HUES64 (cell line): ENCODE data around the gene PDGFRB.

Experiments
- H3K27ac ChIP-seq: 2 replicates; pipeline ENCODE4 v1.7.0; 2013; ENCODE audit warnings: low read depth, low read length, inconsistent platforms
- H3K27me3 ChIP-seq: 2 replicates; pipeline ENCODE4 v1.6.1; 2013; ENCODE audit warnings: mild to moderate bottlenecking, low read length; ENCODE audit not compliant: insufficient read depth
- H3K36me3 ChIP-seq: 2 replicates; pipeline ENCODE4 v1.6.1; 2013; ENCODE audit warnings: mild to moderate bottlenecking, low read length; ENCODE audit not compliant: insufficient read depth
- H3K4me1 ChIP-seq: 2 replicates; pipeline ENCODE4 v1.6.1; 2013; ENCODE audit warnings: mild to moderate bottlenecking, low read length, moderate library complexity; ENCODE audit not compliant: insufficient read depth
- H3K4me3 ChIP-seq: 2 replicates; pipeline ENCODE4 v1.5.1; 2013; ENCODE audit warnings: mild to moderate bottlenecking, low read length, moderate library complexity
- H3K9ac ChIP-seq: 2 replicates; pipeline ENCODE4 v1.6.1; 2013; ENCODE audit warnings: mild to moderate bottlenecking, low read depth, low read length
- H3K9me3 ChIP-seq: 2 replicates; pipeline ENCODE4 v1.6.1; 2013; ENCODE audit warnings: low read depth, low read length; ENCODE audit not compliant: insufficient read depth
- WGBS: fragments of 150-250, 120-280 bp; methylation state at CpG from one replicate; pipeline ENCODE4 v1.1.7; 2013; ENCODE audit warnings: missing lambda C conversion rate; 5-methylcytosine and 5-hydroxymethylcytosine counted together

PDGFRB gene

GRCh38 chr5:150136305-150137167, 19.1 kb downstream of the PDGFRB start:
- 66% methylated on average over 16 of the region's 16 CpGs for WGBS
- Histone ChIP-seq H3K27ac (no peak overlapping the region), H3K36me3 (no peaks in the 10 kb centered on the region), H3K27me3 (peaks cover 11% of the 10 kb centered on the region), H3K9me3 (no peaks in the 10 kb centered on the region), H3K4me3 (no peak overlapping the region), H3K9ac (no peak overlapping the region), H3K4me1 (peaks cover 41% of the 10 kb centered on the region)

GRCh38 chr5:150135557-150136304, 19.9 kb downstream of the PDGFRB start:
- H3K9me3 ChIP-seq = no peaks in the 10 kb centered on the region
- no peak overlapping the region for H3K27ac ChIP-seq
- peaks cover 48% of the 10 kb centered on the region for H3K4me1 ChIP-seq
- H3K9ac ChIP-seq = no peak overlapping the region
- no peaks in the 10 kb centered on the region for H3K36me3 ChIP-seq
- WGBS = 88% methylated on average over 21 of the region's 21 CpGs
- peaks cover 13% of the 10 kb centered on the region for H3K27me3 ChIP-seq
- H3K4me3 ChIP-seq = no peak overlapping the region

GRCh38 chr5:150134198-150134588, 21.5 kb downstream of the PDGFRB start:
- Histone ChIP-seq H3K27ac (no peak overlapping the region), H3K9ac (no peak overlapping the region), H3K27me3 (peaks cover 13% of the 10 kb centered on the region), H3K4me3 (no peak overlapping the region), H3K36me3 (no peaks in the 10 kb centered on the region; the same call in 1 of the 2 replicates), H3K9me3 (no peaks in the 10 kb centered on the region), H3K4me1 (peaks cover 46% of the 10 kb centered on the region)
- 91% methylated on average over 7 of the region's 7 CpGs for WGBS

- H3K9ac ChIP-seq = no peak overlapping the region
- H3K36me3 ChIP-seq = no peaks in the 10 kb centered on the region; the same call in 1 of the 2 replicates
- H3K27me3 ChIP-seq = peaks cover 13% of the 10 kb centered on the region
- peaks cover 41% of the 10 kb centered on the region for H3K4me1 ChIP-seq
- whole genome bisulfite sequencing = 92% methylated on average over 16 of the region's 16 CpGs
- no peaks in the 10 kb centered on the region for H3K9me3 ChIP-seq
- no peak overlapping the region for H3K4me3 ChIP-seq
- H3K27ac ChIP-seq = no peak overlapping the region
Measured at GRCh38 chr5:150133581-150134197, 22.0 kb downstream of the PDGFRB start.

GRCh38 chr5:150132740-150133139, 22.9 kb downstream of the PDGFRB start:
- H3K36me3 ChIP-seq = no peaks in the 10 kb centered on the region; the same call in 1 of the 2 replicates
- peaks cover 13% of the 10 kb centered on the region for H3K27me3 ChIP-seq
- 88% methylated on average over 22 of the region's 22 CpGs for WGBS
- no peak overlapping the region for H3K9ac ChIP-seq
- no peak overlapping the region for H3K27ac ChIP-seq
- no peak overlapping the region for H3K4me3 ChIP-seq
- H3K9me3 ChIP-seq = no peaks in the 10 kb centered on the region
- H3K4me1 ChIP-seq = peaks cover 32% of the 10 kb centered on the region

GRCh38 chr5:150131978-150132694, 23.5 kb downstream of the PDGFRB start:
- Histone ChIP-seq H3K27me3 (peaks cover 13% of the 10 kb centered on the region), H3K36me3 (no peaks in the 10 kb centered on the region; the same call in 1 of the 2 replicates), H3K9me3 (no peaks in the 10 kb centered on the region), H3K4me1 (peaks cover 27% of the 10 kb centered on the region), H3K9ac (no peak overlapping the region), H3K27ac (no peak overlapping the region), H3K4me3 (no peak overlapping the region)
- WGBS = 80% methylated on average over 12 of the region's 12 CpGs

GRCh38 chr5:150131461-150131860, 24.2 kb downstream of the PDGFRB start:
- Histone ChIP-seq H3K9ac (no peak overlapping the region), H3K36me3 (no peaks in the 10 kb centered on the region; the same call in 1 of the 2 replicates), H3K4me1 (peaks cover 21% of the 10 kb centered on the region), H3K27ac (no peak overlapping the region), H3K9me3 (no peaks in the 10 kb centered on the region), H3K4me3 (no peak overlapping the region), H3K27me3 (peaks cover 13% of the 10 kb centered on the region)
- WGBS = 51% methylated on average over 4 of the region's 4 CpGs

GRCh38 chr5:150130493-150130922, 25.1 kb downstream of the PDGFRB start:
- Histone ChIP-seq H3K27me3 (peaks cover 13% of the 10 kb centered on the region), H3K9ac (no peak overlapping the region), H3K9me3 (no peaks in the 10 kb centered on the region), H3K4me3 (no peak overlapping the region), H3K27ac (no peak overlapping the region), H3K4me1 (peaks cover 15% of the 10 kb centered on the region), H3K36me3 (no peaks in the 10 kb centered on the region; the same call in 1 of the 2 replicates)
- 18% methylated on average over 8 of the region's 8 CpGs for WGBS

- no peak overlapping the region for H3K27ac ChIP-seq
- no peak overlapping the region for H3K9ac ChIP-seq
- WGBS = 39% methylated on average over 25 of the region's 25 CpGs
- H3K4me1 ChIP-seq = peaks cover 15% of the 10 kb centered on the region
- H3K9me3 ChIP-seq = no peaks in the 10 kb centered on the region
- H3K4me3 ChIP-seq = no peak overlapping the region
- H3K27me3 ChIP-seq = peaks cover 13% of the 10 kb centered on the region
- H3K36me3 ChIP-seq = no peaks in the 10 kb centered on the region; the same call in 1 of the 2 replicates
Measured at GRCh38 chr5:150129813-150130492, 25.7 kb downstream of the PDGFRB start.

- peaks cover 13% of the 10 kb centered on the region for H3K27me3 ChIP-seq
- H3K4me3 ChIP-seq = no peak overlapping the region
- no peaks in the 10 kb centered on the region; the same call in 1 of the 2 replicates for H3K36me3 ChIP-seq
- H3K27ac ChIP-seq = no peak overlapping the region
- WGBS = 82% methylated on average over 8 of the region's 8 CpGs
- no peak overlapping the region for H3K9ac ChIP-seq
- peaks cover 15% of the 10 kb centered on the region for H3K4me1 ChIP-seq
- no peaks in the 10 kb centered on the region for H3K9me3 ChIP-seq
Measured at GRCh38 chr5:150129454-150129812, 26.2 kb downstream of the PDGFRB start.
